22Rv1 (cell line): ENCODE data around the gene SUGCT.

Experiments used
- H3K27ac ChIP-seq: fragments of 450-650 bp; 2 replicates; pipeline ENCODE4 v1.5.1; 2017
- ZFX ChIP-seq: fragments of 450-650 bp; IDR thresholded peaks from 2 replicates; pipeline ENCODE4 v1.6.1; 2017; ENCODE audit warnings: antibody characterized with exemption, borderline replicate concordance
- TF ChIP-seq, protein P1 (sequence below): fragments of 450-650 bp; IDR thresholded peaks from 2 replicates; pipeline ENCODE4 v1.5.1; 2017; ENCODE audit warnings: mild to moderate bottlenecking

The SUGCT gene

DNA sequence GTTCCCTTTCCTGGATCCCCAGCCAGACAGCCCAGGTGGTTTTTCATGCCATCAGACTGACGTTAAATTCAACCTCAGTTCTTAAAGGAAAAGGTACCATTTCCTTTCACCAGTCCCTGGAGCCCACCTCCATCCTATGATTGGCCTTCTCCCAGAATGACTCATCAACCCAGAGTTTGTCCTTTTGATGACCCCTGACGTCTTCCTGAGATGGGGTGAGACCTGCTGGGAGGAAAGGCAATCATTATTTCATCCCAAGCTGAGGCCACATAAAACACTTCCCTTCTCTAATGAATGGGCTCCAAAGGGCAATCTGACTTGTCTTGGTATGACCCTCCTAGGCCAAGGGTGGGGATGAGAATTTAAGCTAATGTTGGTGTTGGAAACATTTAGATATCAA, 750.7 kb downstream of the SUGCT start:
- no peak for TF ChIP-seq ZFX
- TF ChIP-seq, protein P1, sequence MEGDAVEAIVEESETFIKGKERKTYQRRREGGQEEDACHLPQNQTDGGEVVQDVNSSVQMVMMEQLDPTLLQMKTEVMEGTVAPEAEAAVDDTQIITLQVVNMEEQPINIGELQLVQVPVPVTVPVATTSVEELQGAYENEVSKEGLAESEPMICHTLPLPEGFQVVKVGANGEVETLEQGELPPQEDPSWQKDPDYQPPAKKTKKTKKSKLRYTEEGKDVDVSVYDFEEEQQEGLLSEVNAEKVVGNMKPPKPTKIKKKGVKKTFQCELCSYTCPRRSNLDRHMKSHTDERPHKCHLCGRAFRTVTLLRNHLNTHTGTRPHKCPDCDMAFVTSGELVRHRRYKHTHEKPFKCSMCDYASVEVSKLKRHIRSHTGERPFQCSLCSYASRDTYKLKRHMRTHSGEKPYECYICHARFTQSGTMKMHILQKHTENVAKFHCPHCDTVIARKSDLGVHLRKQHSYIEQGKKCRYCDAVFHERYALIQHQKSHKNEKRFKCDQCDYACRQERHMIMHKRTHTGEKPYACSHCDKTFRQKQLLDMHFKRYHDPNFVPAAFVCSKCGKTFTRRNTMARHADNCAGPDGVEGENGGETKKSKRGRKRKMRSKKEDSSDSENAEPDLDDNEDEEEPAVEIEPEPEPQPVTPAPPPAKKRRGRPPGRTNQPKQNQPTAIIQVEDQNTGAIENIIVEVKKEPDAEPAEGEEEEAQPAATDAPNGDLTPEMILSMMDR, result no peak
- no peak overlapping the region for H3K27ac ChIP-seq

DNA sequence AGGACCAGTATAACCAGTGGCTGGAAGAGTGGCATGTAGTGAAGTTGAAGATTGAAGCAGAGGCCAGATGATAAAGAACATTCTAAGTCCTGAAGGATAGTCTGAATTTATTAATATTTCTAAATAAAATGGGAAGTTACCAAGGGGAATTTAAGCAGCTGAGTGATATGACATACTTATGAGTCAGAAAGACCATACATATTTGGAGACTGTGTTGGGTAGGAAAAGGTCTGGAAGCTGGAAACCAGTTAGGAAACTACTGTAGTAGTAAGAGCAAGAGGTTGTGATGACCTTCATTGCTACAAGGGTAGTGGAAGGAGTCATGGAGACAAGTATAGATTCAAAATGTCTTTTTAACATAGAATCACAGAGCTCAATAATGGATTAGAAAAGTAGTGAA, 752.3 kb downstream of the SUGCT start:
- no peak overlapping the region for H3K27ac ChIP-seq
- TF ChIP-seq ZFX, result no peak
- TF ChIP-seq, protein P1, result no peak

GRCh38 chr7:40888499-40888898, 753.7 kb downstream of the SUGCT start:
- TF ChIP-seq, protein P1, result no peak
- no peak for TF ChIP-seq ZFX
- H3K27ac ChIP-seq, result no peak overlapping the region

DNA sequence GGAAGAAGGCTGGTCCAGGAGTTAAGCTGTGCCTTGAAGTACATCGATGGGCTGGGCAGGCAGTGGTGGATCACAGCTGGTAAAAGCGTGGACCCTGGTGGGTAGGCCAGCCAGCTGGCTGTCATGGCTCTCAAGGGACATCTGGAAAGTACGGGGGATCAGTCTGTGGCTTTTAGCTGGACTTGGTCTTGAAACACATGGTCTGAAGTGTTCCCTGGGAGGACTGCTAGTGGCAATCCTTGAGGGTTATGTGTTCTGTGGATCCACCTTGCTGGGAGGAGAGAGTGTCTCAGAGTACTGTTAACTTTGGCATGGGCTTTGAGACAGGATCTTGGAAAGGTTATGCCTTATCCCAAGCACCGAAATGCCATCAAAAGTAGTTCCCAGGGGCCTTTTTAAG, 754.3 kb downstream of the SUGCT start:
- TF ChIP-seq, protein P1, result no peak
- TF ChIP-seq ZFX, result no peak
- no peak overlapping the region for H3K27ac ChIP-seq

GRCh38 chr7:40889539-40889938, 754.7 kb downstream of the SUGCT start:
- no peak for TF ChIP-seq ZFX
- TF ChIP-seq, protein P1, result no peak
- no peak overlapping the region for H3K27ac ChIP-seq

DNA sequence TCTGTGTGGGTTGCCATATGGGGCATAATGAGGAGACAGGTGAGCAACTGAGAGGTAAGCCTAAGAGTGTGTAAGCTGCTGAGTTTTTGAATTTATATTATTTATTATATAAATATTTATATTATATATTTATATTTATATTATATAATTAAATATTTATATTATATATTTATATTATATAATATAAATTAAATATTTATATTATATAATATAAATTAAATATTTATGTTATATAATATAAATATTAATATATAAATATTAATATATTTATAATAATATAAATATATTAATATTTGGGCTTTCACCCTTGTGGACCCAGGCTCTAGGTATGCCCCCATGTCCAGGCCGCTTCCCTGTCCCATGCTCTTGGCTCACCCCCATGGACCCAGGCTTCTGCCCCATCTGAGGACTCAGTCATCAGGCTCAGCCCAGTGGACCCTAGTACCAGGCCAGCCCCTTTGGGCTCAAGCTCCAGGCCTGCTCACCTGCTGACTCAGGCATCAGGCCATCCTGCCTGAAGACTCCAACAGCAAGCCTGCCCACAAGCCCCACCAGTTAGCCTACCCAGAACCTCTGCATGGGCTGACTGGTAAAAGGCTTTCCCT, 755.4 kb downstream of the SUGCT start:
- TF ChIP-seq, protein P1, result no peak
- no peak for TF ChIP-seq ZFX
- no peak overlapping the region for H3K27ac ChIP-seq

GRCh38 chr7:40891232-40891631, 756.4 kb downstream of the SUGCT start:
- H3K27ac ChIP-seq, result no peak overlapping the region
- TF ChIP-seq, protein P1, result no peak
- TF ChIP-seq ZFX, result no peak
